ENCODE results near the gene PRPF18.

DNA sequence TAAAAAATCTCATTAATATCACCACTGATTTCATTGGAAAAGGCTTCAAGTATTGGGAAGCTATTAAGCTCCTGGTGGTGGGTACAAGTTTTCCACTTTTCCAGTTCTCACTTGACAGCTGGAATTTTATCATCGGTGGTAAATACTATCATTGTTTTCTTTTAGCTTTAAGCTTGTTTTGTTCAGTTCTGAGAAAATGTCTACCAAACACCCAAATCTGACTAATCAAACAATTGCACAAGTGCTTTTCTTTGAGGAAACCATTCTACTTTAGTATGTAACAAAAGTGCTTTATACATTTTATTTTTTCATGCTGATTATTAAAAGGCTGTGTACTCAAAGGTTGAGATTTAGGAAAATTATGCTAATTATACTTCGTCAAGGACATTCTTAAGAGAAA, 7.9 kb downstream of the PRPF18 start:
- TF ChIP-seq, protein P1, sequence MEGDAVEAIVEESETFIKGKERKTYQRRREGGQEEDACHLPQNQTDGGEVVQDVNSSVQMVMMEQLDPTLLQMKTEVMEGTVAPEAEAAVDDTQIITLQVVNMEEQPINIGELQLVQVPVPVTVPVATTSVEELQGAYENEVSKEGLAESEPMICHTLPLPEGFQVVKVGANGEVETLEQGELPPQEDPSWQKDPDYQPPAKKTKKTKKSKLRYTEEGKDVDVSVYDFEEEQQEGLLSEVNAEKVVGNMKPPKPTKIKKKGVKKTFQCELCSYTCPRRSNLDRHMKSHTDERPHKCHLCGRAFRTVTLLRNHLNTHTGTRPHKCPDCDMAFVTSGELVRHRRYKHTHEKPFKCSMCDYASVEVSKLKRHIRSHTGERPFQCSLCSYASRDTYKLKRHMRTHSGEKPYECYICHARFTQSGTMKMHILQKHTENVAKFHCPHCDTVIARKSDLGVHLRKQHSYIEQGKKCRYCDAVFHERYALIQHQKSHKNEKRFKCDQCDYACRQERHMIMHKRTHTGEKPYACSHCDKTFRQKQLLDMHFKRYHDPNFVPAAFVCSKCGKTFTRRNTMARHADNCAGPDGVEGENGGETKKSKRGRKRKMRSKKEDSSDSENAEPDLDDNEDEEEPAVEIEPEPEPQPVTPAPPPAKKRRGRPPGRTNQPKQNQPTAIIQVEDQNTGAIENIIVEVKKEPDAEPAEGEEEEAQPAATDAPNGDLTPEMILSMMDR (IDR thresholded peaks at IDR 0.05), result no peak
- no peak for TF ChIP-seq POLR2A (IDR thresholded peaks at IDR 0.05)
- TF ChIP-seq POLR2AphosphoS5 (IDR thresholded peaks at IDR 0.05; ENCODE audit: insufficient read depth in 1 of 2, low read depth in 1 of 2), result no peak

Measured in vagina (tissue), 2 donors.